Epithelial cell of proximal tubule (primary cell): Measurements from ENCODE around the gene NTNG2. TPM values are rescaled to one million over a fixed set of nuclear protein-coding genes. Genes with fewer than 3 reads are reported as not detected.

ENCODE experiments used
- DNase-seq: peaks from one replicate; pipeline ENCODE4 v3.0.0-alpha.2; 2011; ENCODE audit warnings: low read depth
- H3K4me3 ChIP-seq: 2 replicates; pipeline ENCODE4 v1.5.1; 2011; ENCODE audit warnings: low read depth, mild to moderate bottlenecking, low read length
- CTCF ChIP-seq: conservative IDR thresholded peaks from 2 replicates; pipeline ENCODE4 v1.5.1; 2012; ENCODE audit warnings: low read depth, mild to moderate bottlenecking, low read length
- total RNA-seq: library from RNA; depleted of rRNA; stranded (reverse); fragments of >200 nt; gene quantifications from 2 replicates; pipeline ENCODE4 v1.2.3, GENCODE V29; 2015

NTNG2 gene
- total RNA-seq, 1 donor from 2014 or later: not detected

DNA sequence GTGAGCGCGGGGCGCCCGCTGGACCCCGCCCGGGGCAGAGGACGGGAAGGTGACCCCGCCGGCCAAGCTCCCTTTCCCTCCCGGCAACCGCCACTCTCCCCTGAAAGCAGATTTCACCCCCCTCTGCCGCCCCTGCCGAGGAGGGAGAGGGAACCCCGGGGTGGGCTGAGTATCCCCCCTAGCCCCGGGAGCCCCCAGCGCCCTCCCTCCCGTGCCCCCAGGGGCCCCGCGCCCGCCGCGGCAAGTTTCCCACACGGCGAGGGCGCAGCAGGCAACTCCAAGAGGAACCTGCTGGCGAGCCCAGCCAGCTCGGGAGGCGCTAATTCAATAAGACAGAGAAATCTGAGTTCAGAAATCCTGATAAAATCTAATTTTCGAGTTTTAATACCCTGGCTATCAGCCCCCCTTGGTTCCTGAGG lies 1.6 kb downstream of the NTNG2 start:
- no peak for DNase-seq
- H3K4me3 ChIP-seq: peak overlapping the region; percentile 48
- no peak for TF ChIP-seq CTCF

GRCh38 chr9:132163876-132164603 lies 2.2 kb downstream of the NTNG2 start:
- DNase-seq: no peak
- no peak overlapping the region for H3K4me3 ChIP-seq
- no peak for TF ChIP-seq CTCF

- no peak for TF ChIP-seq CTCF
- peak; percentile 49 for DNase-seq
- no peak overlapping the region for H3K4me3 ChIP-seq
Measured at GRCh38 chr9:132164604-132165362, 2.9 kb downstream of the NTNG2 start.

DNA sequence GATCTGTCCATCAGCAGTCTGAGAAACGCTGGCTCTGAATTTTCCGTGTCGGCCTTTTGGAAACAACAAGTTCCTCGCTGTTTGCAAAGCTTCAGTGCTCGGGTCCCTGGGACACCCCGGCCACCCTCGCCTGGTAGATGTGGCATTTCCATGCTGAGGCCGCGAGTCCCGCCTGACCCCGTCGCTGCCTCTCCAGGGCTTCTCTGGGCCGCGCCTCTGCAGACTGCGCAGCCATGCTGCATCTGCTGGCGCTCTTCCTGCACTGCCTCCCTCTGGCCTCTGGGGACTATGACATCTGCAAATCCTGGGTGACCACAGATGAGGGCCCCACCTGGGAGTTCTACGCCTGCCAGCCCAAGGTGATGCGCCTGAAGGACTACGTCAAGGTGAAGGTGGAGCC lies 4.7 kb downstream of the NTNG2 start:
- TF ChIP-seq CTCF: peak; percentile 31
- no peak overlapping the region for H3K4me3 ChIP-seq
- no peak for DNase-seq

DNA sequence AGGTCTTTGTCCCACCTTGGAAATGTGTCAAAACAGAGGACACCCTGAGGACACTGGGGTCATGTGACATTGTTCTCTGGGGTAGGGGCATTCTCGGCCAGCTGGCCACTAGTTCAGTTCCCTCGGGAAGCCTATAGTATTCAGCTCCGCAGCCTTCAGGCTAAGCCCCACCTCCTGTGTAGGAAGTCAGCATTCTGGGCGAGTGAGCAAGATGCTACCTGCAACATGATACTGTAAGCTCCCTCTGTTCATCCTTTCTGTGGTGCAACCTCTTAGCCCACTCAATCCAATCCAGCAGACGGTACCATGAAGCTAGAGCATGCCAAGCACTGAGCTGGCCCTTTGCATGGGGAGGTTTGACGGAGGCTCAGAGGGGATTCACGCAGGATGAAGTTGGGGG lies 5.3 kb downstream of the NTNG2 start:
- TF ChIP-seq CTCF: no peak
- no peak for DNase-seq
- no peak overlapping the region for H3K4me3 ChIP-seq

DNA sequence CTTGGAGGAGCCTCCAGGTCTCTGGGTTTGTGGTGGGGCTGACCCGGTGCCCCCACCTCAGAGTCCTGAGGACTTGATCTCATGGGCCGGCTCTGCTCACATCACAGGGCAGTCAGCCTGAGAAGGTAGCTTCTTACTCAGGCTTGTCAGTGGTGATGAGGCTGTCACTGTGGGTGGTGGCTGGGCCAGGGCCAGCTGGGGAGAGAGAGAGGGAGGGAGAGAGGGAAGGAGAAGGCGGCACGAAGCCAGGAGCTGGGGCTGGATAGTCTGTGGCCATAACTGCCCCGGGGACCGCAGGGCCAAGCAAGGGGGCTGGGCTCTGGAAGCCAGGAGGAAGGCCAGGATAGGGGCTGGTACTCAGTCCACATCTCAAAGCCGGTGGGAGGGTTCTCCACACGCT lies 6.5 kb downstream of the NTNG2 start:
- no peak for DNase-seq
- H3K4me3 ChIP-seq: no peak overlapping the region
- no peak for TF ChIP-seq CTCF

DNA sequence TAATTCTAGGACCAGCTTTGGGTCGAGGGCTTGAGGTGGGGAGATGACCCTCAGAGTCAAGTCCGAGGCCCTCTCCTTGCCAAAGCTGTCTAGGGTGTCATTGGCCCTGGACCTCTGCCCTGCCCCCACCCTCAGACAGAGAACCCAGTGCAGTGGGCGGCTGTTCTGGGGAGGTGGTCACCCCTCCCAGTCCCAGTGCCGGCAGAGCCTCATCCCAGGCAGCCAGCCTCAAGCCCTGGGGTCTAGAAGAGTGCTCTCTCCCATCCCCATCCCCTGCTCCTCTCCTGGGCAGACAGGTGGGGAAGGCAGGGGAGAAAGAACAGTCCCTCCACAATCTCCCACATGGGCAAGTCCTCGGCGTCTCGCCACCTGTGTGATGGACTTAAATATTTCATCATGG lies 7.0 kb downstream of the NTNG2 start:
- no peak for DNase-seq
- H3K4me3 ChIP-seq: no peak overlapping the region
- no peak for TF ChIP-seq CTCF
